B cell (primary cell): ENCODE data around the gene TMEM52. TPM values are rescaled to one million over a fixed set of nuclear protein-coding genes. Genes with fewer than 3 reads are reported as not detected.

ENCODE experiments used
- ATAC-seq: fragments of 200-7000 bp; cut with Tn5 transposase; one replicate; pipeline ENCODE4 v1.10.0; 2021; ENCODE audit warnings: low read depth, mild to moderate bottlenecking, moderate number of reproducible peaks, moderate library complexity
- CTCF ChIA-PET: fragments of 350-600 bp; sonication (Branson Sonifier 250); formaldehyde crosslinking; loops from one replicate; lab custom pipeline; 2021; ENCODE audit warnings: antibody characterized with exemption, inconsistent platforms; lab: Charles Lee
- POLR2A ChIA-PET: fragments of 350-600 bp; sonication (Branson Sonifier 250); formaldehyde crosslinking; loops from one replicate; lab custom pipeline; 2021; ENCODE audit warnings: antibody characterized with exemption; lab: Charles Lee
- DNase-seq: peaks from one replicate; pipeline ENCODE4 v3.0.0; 2013
- H2AFZ ChIP-seq: 2 replicates; pipeline ENCODE4 v1.6.1; 2012; ENCODE audit warnings: mild to moderate bottlenecking, low read depth, low read length; ENCODE audit not compliant: insufficient read depth, poor library complexity, severe bottlenecking
- H3K27ac ChIP-seq, 2 donors: 1 replicate in 1 of 2; 2 replicates in 1 of 2; pipeline ENCODE4 v1.5.1; 2012 to 2013; ENCODE audit warnings: low read length in 2 of 2, mild to moderate bottlenecking in 2 of 2, moderate library complexity in 1 of 2
- H3K27me3 ChIP-seq, 4 experiments: fragments of 200-600 bp in 1 of 4; sonication (generic) in 1 of 4; replicated peaks in 1 of 4; 1 replicate in 2 of 4; 2 replicates in 2 of 4; pipeline versions ENCODE4 v1.6.1 to v1.7.0; 2013 to 2016; ENCODE audit warnings: low read length in 3 of 4, mild to moderate bottlenecking in 2 of 4, mixed read lengths in 1 of 4, moderate library complexity in 1 of 4; ENCODE audit not compliant: insufficient read depth in 4 of 4, control insufficient read depth in 3 of 4; ENCODE audit errors: control extremely low read depth in 1 of 4
- H3K36me3 ChIP-seq, 2 experiments: replicated peaks in 1 of 2; 1 replicate in 1 of 2; 2 replicates in 1 of 2; pipeline versions ENCODE4 v1.6.1 to v1.7.1; 2013; ENCODE audit warnings: low read length in 1 of 2; ENCODE audit not compliant: insufficient read depth in 2 of 2, control insufficient read depth in 1 of 2; ENCODE audit errors: control extremely low read depth in 1 of 2, extremely low read depth in 1 of 2
- H3K4me1 ChIP-seq, 2 donors: fragments of 200-600 bp in 1 of 2; sonication (generic) in 1 of 2; 1 replicate in 1 of 2; 2 replicates in 1 of 2; pipeline versions ENCODE4 v1.5.1 to v1.6.1; 2013 to 2017; ENCODE audit warnings: low read length in 2 of 2; ENCODE audit not compliant: control insufficient read depth in 2 of 2, insufficient read depth in 2 of 2
- H3K4me2 ChIP-seq: replicated peaks from 2 replicates; pipeline ENCODE3; 2012; ENCODE audit warnings: mild to moderate bottlenecking, low read depth, low read length; ENCODE audit not compliant: poor library complexity, severe bottlenecking
- H3K4me3 ChIP-seq, 5 experiments: fragments of 200-600 bp in 1 of 5; sonication (generic) in 1 of 5; 1 replicate in 3 of 5; 2 replicates in 2 of 5; pipeline versions ENCODE4 v1.5.1 to v1.7.0; 2011 to 2016; ENCODE audit warnings: low read length in 4 of 5, mild to moderate bottlenecking in 4 of 5, low read depth in 2 of 5, control low read depth in 1 of 5, moderate library complexity in 1 of 5; ENCODE audit not compliant: insufficient read depth in 1 of 5; ENCODE audit errors: control extremely low read depth in 1 of 5, extremely low read depth in 1 of 5
- H3K79me2 ChIP-seq: fragments of 200-600 bp; sonication (generic); one replicate; pipeline ENCODE4 v1.6.0; 2016; ENCODE audit warnings: low read length; ENCODE audit not compliant: control insufficient read depth, insufficient read depth
- H3K9ac ChIP-seq: fragments of 200-600 bp; sonication (generic); 2 replicates; pipeline ENCODE4 v1.6.1; 2017; ENCODE audit warnings: mild to moderate bottlenecking, low read length, moderate library complexity
- H3K9me3 ChIP-seq, 3 donors: one replicate each; pipeline versions ENCODE4 v1.6.1 to v1.7.1; 2013; ENCODE audit warnings: low read length in 2 of 3; ENCODE audit not compliant: control insufficient read depth in 2 of 3, insufficient read depth in 1 of 3; ENCODE audit errors: control extremely low read depth in 1 of 3
- H4K20me1 ChIP-seq: 2 replicates; pipeline ENCODE4 v1.6.0; 2012; ENCODE audit warnings: mild to moderate bottlenecking, low read length; ENCODE audit not compliant: insufficient read depth, control insufficient read depth, poor library complexity, severe bottlenecking
- H3K27ac Mint-ChIP-seq: one replicate; pipeline ENCODE4 v1.8.0; 2021; ENCODE audit warnings: mixed read lengths
- H3K27me3 Mint-ChIP-seq: one replicate; pipeline ENCODE4 v1.8.0; 2021; ENCODE audit warnings: mixed read lengths
- H3K4me1 Mint-ChIP-seq: one replicate; pipeline ENCODE4 v1.8.0; 2021; ENCODE audit warnings: mixed read lengths
- H3K4me3 Mint-ChIP-seq: one replicate; pipeline ENCODE4 v1.8.0; 2021; ENCODE audit warnings: mixed read lengths
- H3K9me3 Mint-ChIP-seq: one replicate; pipeline ENCODE4 v1.8.0; 2022; ENCODE audit warnings: mixed read lengths; ENCODE audit not compliant: insufficient read depth
- CTCF ChIP-seq: fragments of 200-600 bp; IDR thresholded peaks from one replicate; pipeline ENCODE4 v1.8.0; 2022; ENCODE audit warnings: antibody characterized with exemption, mild to moderate bottlenecking
- EZH2 ChIP-seq: IDR thresholded peaks from 2 replicates; pipeline ENCODE4 v1.6.1; 2012; ENCODE audit warnings: borderline replicate concordance, low read depth, mild to moderate bottlenecking, moderate library complexity, low read length; ENCODE audit not compliant: insufficient read depth, poor library complexity, severe bottlenecking
- WGBS: methylation state at CpG from one replicate; pipeline ENCODE4 v1.1.5; 2013; ENCODE audit warnings: missing lambda C conversion rate; ENCODE audit not compliant: insufficient coverage; 5-methylcytosine and 5-hydroxymethylcytosine counted together
- intact Hi-C: fragments of 100-400 bp; cut with micrococcal nuclease; formaldehyde crosslinking; loops from one replicate; pipeline ENCODE4 v1.10.0; 2022
- polyA plus RNA-seq: library from polyadenylated mRNA; depleted of rRNA; stranded (reverse); fragments of >200 nt; gene quantifications from 2 replicates; pipeline ENCODE4 v1.2.3, GENCODE V29; 2012
- total RNA-seq, 2 donors: library from RNA; stranded (reverse); fragments of 120-200 nt in 1 of 2; gene quantifications; 1 replicate in 1 of 2; 2 replicates in 1 of 2; pipeline versions ENCODE4 v1.2.3 to v1.2.4, GENCODE V29; 2013 to 2022

Gene TMEM52
- total and polyA plus RNA-seq, 2 donors (not counting 1 experiment from before 2014, with no cell fraction given) = 0.69 to 1.00 TPM

- intact Hi-C loops = no loop called here
- Histone ChIP-seq H3K9ac (no peak overlapping the region), H3K9me3 (no peaks in the 10 kb centered on the region), H3K4me2 (peak overlapping the region; percentile 3), H3K36me3 (peaks cover 2 to 37% of the 10 kb centered on the region in 2 experiments), H3K4me1 (peaks cover 45 to 71% of the 10 kb centered on the region in 2 donors), H3K27ac (peak overlapping the region in 1 of 2 donors; percentile 57), H4K20me1 (peaks cover 93% of the 10 kb centered on the region), H3K79me2 (peaks cover 99% of the 10 kb centered on the region), H2AFZ (no peak overlapping the region), H3K27me3 (no peaks in the 10 kb centered on the region), H3K4me3 (no peak overlapping the region)
- ChIA-PET CTCF (interaction anchor here (0.8 to 1.1 kb wide), 2 partner anchors 33 to 74 kb away, joined by 3 read pairs; no protein-coding TSS in a partner anchor), POLR2A (no interaction called here)
- Mint-ChIP-seq H3K27me3 (no peaks in the 10 kb centered on the region), H3K9me3 (no peaks in the 10 kb centered on the region), H3K27ac (peak overlapping the region; percentile 76), H3K4me1 (peaks cover 73% of the 10 kb centered on the region), H3K4me3 (peak overlapping the region; percentile 4)
- TF ChIP-seq CTCF (no peak), EZH2 (no peak)
- no peak for ATAC-seq
- 85% methylated on average over 9 of the region's 11 CpGs for WGBS
- no peak for DNase-seq
These were observed 46.6 kb downstream of the TMEM52 start for GRCh38 chr1:1872329-1872994.

GRCh38 chr1:1869469-1869868 lies 49.6 kb downstream of the TMEM52 start:
- Mint-ChIP-seq H3K9me3 (no peaks in the 10 kb centered on the region), H3K4me1 (peaks cover 68% of the 10 kb centered on the region), H3K4me3 (peak overlapping the region; percentile 55), H3K27me3 (no peaks in the 10 kb centered on the region), H3K27ac (peak overlapping the region; percentile 90)
- H3K36me3 ChIP-seq = peaks cover 0 to 13% of the 10 kb centered on the region in 2 experiments
- peak overlapping the region; percentile 35 to 57 for H3K27ac ChIP-seq
- H3K27me3 ChIP-seq = no peaks in the 10 kb centered on the region
- no peak overlapping the region for H3K9ac ChIP-seq
- DNase-seq = peak; percentile 59
- TF ChIP-seq EZH2 = no peak
- no peak for TF ChIP-seq CTCF
- ATAC-seq = peak; percentile 52
- H3K9me3 ChIP-seq = no peaks in the 10 kb centered on the region
- peaks cover 55 to 75% of the 10 kb centered on the region in 2 donors for H3K4me1 ChIP-seq
- no peak overlapping the region for H3K4me3 ChIP-seq
- H3K4me2 ChIP-seq = peak overlapping the region; percentile 59
- H4K20me1 ChIP-seq = peaks cover 97% of the 10 kb centered on the region
- no CpG with 5 or more reads among the region's 4 CpGs for WGBS
- CTCF ChIA-PET = no interaction called here
- intact Hi-C loops = no loop called here
- POLR2A ChIA-PET = interaction anchor here (0.6 to 1.3 kb wide), 2 partner anchors 20 to 31 kb away, joined by 3 to 5 read pairs; no protein-coding TSS in a partner anchor
- no peak overlapping the region for H2AFZ ChIP-seq
- H3K79me2 ChIP-seq = peaks cover 100% of the 10 kb centered on the region
